Brain microvascular endothelial cell (primary cell): ENCODE data around the gene C22orf39.

ENCODE experiments used
- DNase-seq: peaks from one replicate; pipeline ENCODE4 v3.0.0-alpha.2; 2020
- H3K27ac ChIP-seq: fragments of 250-450 bp; sonication (Bioruptor Pico); 2 replicates; pipeline ENCODE4 v1.5.1; 2020; ENCODE audit warnings: mild to moderate bottlenecking, moderate library complexity
- H3K27me3 ChIP-seq: fragments of 250-450 bp; sonication (Bioruptor Pico); replicated peaks from 2 replicates; pipeline ENCODE4 v1.5.1; 2020; ENCODE audit warnings: mild to moderate bottlenecking
- H3K36me3 ChIP-seq: fragments of 250-450 bp; sonication (Bioruptor Pico); replicated peaks from 2 replicates; pipeline ENCODE4 v1.5.1; 2020; ENCODE audit warnings: mild to moderate bottlenecking
- H3K4me3 ChIP-seq: 2 replicates; pipeline ENCODE4 v1.5.1; 2011; ENCODE audit warnings: low read depth, mild to moderate bottlenecking, control low read depth, low read length, moderate library complexity
- CTCF ChIP-seq: IDR thresholded peaks from 2 replicates; pipeline ENCODE4 v1.5.1; 2011; ENCODE audit warnings: low read depth, mild to moderate bottlenecking, moderate library complexity, low read length, control low read depth, inconsistent platforms; ENCODE audit errors: missing control alignments
- in situ Hi-C: cut with HindIII; loops from 2 replicates; pipeline ENCODE4 v1.10.0; 2017; ENCODE audit warnings: low sequenced_read_pairs, low pct_ligation_motif_present

C22orf39 gene

DNA sequence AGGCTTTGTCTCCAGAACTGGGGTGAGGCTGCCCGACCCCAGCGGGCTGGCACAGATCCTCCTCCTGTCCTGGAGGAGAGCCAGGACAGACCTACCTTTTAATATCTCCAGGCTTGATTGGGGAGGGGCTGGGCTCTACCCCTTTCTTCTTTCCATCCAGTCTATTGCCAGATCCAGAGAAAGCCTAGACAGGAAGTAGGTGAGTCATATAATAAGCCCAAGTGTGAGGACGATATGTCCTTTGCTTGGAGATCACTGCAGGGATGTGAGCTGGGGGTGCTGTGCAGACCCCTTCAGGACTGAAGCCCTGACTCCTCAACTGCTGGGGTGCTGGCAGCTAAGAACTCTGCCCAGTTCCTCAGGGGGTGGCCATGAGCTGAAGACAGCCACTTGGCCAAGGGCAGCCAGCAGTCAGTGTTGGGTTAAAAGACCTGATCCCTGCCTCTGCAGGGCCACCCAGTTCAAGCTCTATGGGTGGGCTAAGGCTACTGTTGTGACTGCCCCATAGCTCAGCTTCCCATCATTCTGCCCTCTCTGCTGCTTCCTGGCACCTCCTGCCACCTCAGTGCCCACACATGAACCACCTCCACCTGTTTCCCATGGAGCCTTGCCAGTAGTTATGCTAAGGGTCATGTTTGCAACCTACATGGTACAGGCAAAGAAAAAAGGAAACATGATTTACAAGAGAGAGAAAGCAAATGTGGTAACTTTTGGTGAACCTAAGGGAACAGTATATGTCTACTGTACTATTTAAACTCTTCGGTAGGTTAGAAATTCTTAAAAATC, 8.3 kb upstream of the C22orf39 start:
- peaks cover 71% of the 10 kb centered on the region for H3K36me3 ChIP-seq
- no peaks in the 10 kb centered on the region for H3K27me3 ChIP-seq
- no peak overlapping the region for H3K4me3 ChIP-seq
- peak; percentile 11 for DNase-seq
- TF ChIP-seq CTCF = no peak
- H3K27ac ChIP-seq = no peak overlapping the region
- in situ Hi-C loops = no loop called here

- Histone ChIP-seq H3K4me3 (no peak overlapping the region), H3K27ac (no peak overlapping the region), H3K27me3 (no peaks in the 10 kb centered on the region), H3K36me3 (peaks cover 76% of the 10 kb centered on the region)
- TF ChIP-seq CTCF = no peak
- no peak for DNase-seq
- in situ Hi-C loops = no loop called here
These were observed 7.5 kb upstream of the C22orf39 start for GRCh38 chr22:19455033-19455432.

DNA sequence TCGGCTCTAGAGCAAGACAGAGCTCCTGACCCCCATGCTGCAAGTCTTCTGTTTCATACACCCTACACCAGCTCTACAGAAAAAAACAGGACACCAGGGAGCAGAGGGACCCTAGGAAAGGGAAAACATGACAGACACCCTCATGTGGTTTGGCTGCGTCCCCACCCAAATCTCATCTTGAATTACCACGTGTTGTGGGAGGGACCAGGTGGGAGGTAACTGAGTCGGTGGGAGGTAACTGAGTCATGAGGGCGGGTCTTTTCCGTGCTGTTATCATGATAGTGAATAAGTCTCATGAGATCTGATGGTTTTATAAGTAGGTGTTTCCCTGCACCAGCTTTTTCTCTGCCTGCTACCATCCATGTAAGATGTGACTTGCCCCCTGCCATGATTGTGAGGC, 6.6 kb upstream of the C22orf39 start:
- H3K36me3 ChIP-seq = peaks cover 77% of the 10 kb centered on the region
- H3K27me3 ChIP-seq = no peaks in the 10 kb centered on the region
- TF ChIP-seq CTCF = no peak
- no peak overlapping the region for H3K27ac ChIP-seq
- H3K4me3 ChIP-seq = no peak overlapping the region
- DNase-seq = no peak
- in situ Hi-C loops = no loop called here

- H3K4me3 ChIP-seq = no peak overlapping the region
- TF ChIP-seq CTCF = no peak
- no peak overlapping the region for H3K27ac ChIP-seq
- in situ Hi-C loops = no loop called here
- no peak for DNase-seq
- peaks cover 81% of the 10 kb centered on the region for H3K36me3 ChIP-seq
- H3K27me3 ChIP-seq = no peaks in the 10 kb centered on the region
These were observed 6.2 kb upstream of the C22orf39 start for GRCh38 chr22:19453718-19454117.

DNA sequence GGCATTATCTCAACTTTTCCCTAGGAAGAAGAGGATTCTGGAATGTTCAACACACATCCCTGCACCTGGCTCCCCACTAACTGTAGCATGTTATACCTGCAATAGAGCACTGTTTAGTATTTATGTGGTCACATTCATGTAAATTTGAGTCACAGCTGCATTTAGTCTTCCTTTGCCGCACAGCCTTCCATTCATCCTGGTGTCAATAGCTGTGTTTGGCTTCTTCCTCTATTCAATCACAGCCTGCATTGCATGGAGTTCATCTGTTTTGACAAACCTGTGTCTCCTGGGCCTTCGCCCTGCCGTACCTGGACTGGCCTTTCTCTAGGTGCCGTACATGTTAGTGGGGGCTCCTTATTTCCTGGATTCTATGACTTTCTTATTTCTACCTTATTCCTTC, 4.1 kb upstream of the C22orf39 start:
- TF ChIP-seq CTCF = no peak
- in situ Hi-C loops = no loop called here
- no peak for DNase-seq
- Histone ChIP-seq H3K4me3 (no peak overlapping the region), H3K27me3 (no peaks in the 10 kb centered on the region), H3K27ac (no peak overlapping the region), H3K36me3 (peaks cover 65% of the 10 kb centered on the region)
